Measurements from ENCODE around the gene ORC2.

ORC2 gene

GRCh38 chr2:200860092-200860795 lies 103.2 kb downstream of the ORC2 start:
- DNase-seq: no peak
